Endodermal cell (in vitro differentiated cells): Measurements from ENCODE around the gene ARHGEF12. TPM values are rescaled to one million over a fixed set of nuclear protein-coding genes. Genes with fewer than 3 reads are reported as not detected.

ENCODE experiments used
- DNase-seq: peaks from one replicate; pipeline ENCODE4 v3.0.0-alpha.2; 2017
- H3K27ac ChIP-seq: 2 replicates; pipeline ENCODE4 v1.5.1; 2013; ENCODE audit warnings: mild to moderate bottlenecking, low read depth, low read length, moderate library complexity
- H3K27me3 ChIP-seq: 2 replicates; pipeline ENCODE4 v1.6.1; 2013; ENCODE audit warnings: mild to moderate bottlenecking, low read length, moderate library complexity; ENCODE audit not compliant: insufficient read depth, control insufficient read depth, poor library complexity, severe bottlenecking
- H3K36me3 ChIP-seq: 2 replicates; pipeline ENCODE4 v1.7.0; 2013; ENCODE audit warnings: mild to moderate bottlenecking, low read length, moderate library complexity; ENCODE audit not compliant: control insufficient read depth, insufficient read depth
- H3K4me1 ChIP-seq: one replicate; pipeline ENCODE4 v1.7.0; 2013; ENCODE audit warnings: low read length; ENCODE audit not compliant: control insufficient read depth, insufficient read depth
- H3K4me3 ChIP-seq: 2 replicates; pipeline ENCODE4 v1.5.1; 2013; ENCODE audit warnings: mild to moderate bottlenecking, low read length, moderate library complexity
- H3K9ac ChIP-seq: 2 replicates; pipeline ENCODE4 v1.6.1; 2013; ENCODE audit warnings: mild to moderate bottlenecking, low read length, moderate library complexity; ENCODE audit not compliant: poor library complexity, severe bottlenecking; ENCODE audit errors: extremely low read depth
- H3K9me3 ChIP-seq: 2 replicates; pipeline ENCODE4 v1.6.1; 2013; ENCODE audit warnings: mild to moderate bottlenecking, low read length, moderate library complexity; ENCODE audit not compliant: control insufficient read depth
- H3K27ac Mint-ChIP-seq: 2 replicates; pipeline ENCODE4 v1.8.0; 2020; ENCODE audit warnings: mixed read lengths
- H3K27me3 Mint-ChIP-seq: 2 replicates; pipeline ENCODE4 v1.8.0; 2021; ENCODE audit warnings: mild to moderate bottlenecking, mixed read lengths; ENCODE audit not compliant: insufficient read depth
- H3K36me3 Mint-ChIP-seq: 2 replicates; pipeline ENCODE4 v1.8.0; 2020; ENCODE audit warnings: low read depth, mixed read lengths
- H3K4me1 Mint-ChIP-seq: 2 replicates; pipeline ENCODE4 v1.8.0; 2020; ENCODE audit warnings: mixed read lengths
- H3K4me3 Mint-ChIP-seq: 2 replicates; pipeline ENCODE4 v1.8.0; 2020; ENCODE audit warnings: mild to moderate bottlenecking, moderate library complexity, mixed read lengths
- H3K9me3 Mint-ChIP-seq: 2 replicates; pipeline ENCODE4 v1.8.0; 2020; ENCODE audit warnings: mild to moderate bottlenecking, mixed read lengths
- WGBS, 2 experiments: methylation state at CpG; one replicate each; pipeline versions ENCODE4 v1.1.5 to v1.1.7; 2013; ENCODE audit warnings: missing lambda C conversion rate in 2 of 2, mixed read lengths in 1 of 2; ENCODE audit not compliant: insufficient coverage in 1 of 2, insufficient read length in 1 of 2; 5-methylcytosine and 5-hydroxymethylcytosine counted together
- total RNA-seq, 2 donors: library from RNA; stranded (reverse); fragmentation: NEBNext Ultra II Directional in 1 of 2; extraction: Animal tissue kit (Norgen Biotek cat#: 25700) in 1 of 2; gene quantifications; 2 replicates in 1 of 2; 3 replicates in 1 of 2; pipeline ENCODE4 v1.2.1, GENCODE V29; 2021
- TF ChIP-seq, protein P1 (sequence below): fragments of 200-600 bp; sonication (generic); conservative IDR thresholded peaks from 2 replicates; pipeline ENCODE4 v1.5.0; 2021; ENCODE audit warnings: antibody characterized with exemption, mild to moderate bottlenecking

ARHGEF12 gene
- total RNA-seq, 2 donors from 2014 or later: 35.3 to 38.7 TPM

GRCh38 chr11:120505801-120506425, 169.7 kb downstream of the ARHGEF12 start:
- H3K4me3 Mint-ChIP-seq: no peak overlapping the region
- TF ChIP-seq, protein P1, sequence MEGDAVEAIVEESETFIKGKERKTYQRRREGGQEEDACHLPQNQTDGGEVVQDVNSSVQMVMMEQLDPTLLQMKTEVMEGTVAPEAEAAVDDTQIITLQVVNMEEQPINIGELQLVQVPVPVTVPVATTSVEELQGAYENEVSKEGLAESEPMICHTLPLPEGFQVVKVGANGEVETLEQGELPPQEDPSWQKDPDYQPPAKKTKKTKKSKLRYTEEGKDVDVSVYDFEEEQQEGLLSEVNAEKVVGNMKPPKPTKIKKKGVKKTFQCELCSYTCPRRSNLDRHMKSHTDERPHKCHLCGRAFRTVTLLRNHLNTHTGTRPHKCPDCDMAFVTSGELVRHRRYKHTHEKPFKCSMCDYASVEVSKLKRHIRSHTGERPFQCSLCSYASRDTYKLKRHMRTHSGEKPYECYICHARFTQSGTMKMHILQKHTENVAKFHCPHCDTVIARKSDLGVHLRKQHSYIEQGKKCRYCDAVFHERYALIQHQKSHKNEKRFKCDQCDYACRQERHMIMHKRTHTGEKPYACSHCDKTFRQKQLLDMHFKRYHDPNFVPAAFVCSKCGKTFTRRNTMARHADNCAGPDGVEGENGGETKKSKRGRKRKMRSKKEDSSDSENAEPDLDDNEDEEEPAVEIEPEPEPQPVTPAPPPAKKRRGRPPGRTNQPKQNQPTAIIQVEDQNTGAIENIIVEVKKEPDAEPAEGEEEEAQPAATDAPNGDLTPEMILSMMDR: no peak
- 92 to 93% methylated on average over 6 to 7 of the region's 7 CpGs for WGBS, 2 experiments
- Histone ChIP-seq H3K27me3 (no peaks in the 10 kb centered on the region), H3K4me3 (no peak overlapping the region), H3K36me3 (no peaks in the 10 kb centered on the region), H3K4me1 (peaks cover 5% of the 10 kb centered on the region), H3K9ac (no peak overlapping the region), H3K9me3 (no peaks in the 10 kb centered on the region), H3K27ac (no peak overlapping the region)
- no peak overlapping the region for H3K27ac Mint-ChIP-seq
- peaks cover 10% of the 10 kb centered on the region for H3K27me3 Mint-ChIP-seq
- H3K36me3 Mint-ChIP-seq: no peaks in the 10 kb centered on the region
- no peaks in the 10 kb centered on the region for H3K9me3 Mint-ChIP-seq
- peaks cover 23% of the 10 kb centered on the region for H3K4me1 Mint-ChIP-seq
- DNase-seq: no peak

DNA sequence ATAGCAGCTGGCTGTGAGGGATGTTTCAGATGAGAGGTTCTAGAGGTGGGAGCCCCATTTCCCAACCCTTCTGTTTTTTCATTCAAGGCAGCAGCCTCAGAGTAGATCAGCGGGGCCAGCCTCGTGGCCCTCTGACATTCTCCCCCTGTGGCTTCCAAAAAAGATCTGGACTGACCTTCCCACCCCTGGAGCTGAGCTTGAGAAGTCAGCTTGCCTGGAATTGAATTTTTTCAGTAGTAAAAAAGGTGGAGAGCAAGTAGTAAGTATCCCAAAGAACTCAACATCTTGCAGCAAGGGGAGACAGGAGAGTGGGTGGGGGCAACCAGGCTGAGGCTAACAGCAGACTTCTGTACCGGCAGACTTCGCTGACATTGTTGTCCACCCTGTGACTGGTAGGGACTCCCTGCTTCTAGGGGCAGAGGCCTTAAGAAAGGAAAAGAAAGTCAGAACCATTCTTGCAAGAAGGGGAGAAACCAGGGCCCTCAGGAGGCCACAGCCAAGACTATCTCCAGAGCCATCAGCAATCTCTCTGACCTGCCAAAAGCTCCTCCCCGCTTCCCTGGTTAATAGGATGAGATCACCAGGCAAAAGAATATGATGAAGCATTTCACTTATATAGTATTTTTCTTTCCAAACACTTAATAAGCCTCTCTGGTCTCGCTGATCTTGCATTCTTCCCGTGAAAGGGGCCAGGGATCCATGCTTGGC, 173.3 kb downstream of the ARHGEF12 start:
- Histone ChIP-seq H3K4me3 (no peak overlapping the region), H3K36me3 (no peaks in the 10 kb centered on the region), H3K27ac (no peak overlapping the region), H3K4me1 (no peaks in the 10 kb centered on the region), H3K9ac (no peak overlapping the region), H3K27me3 (peaks cover 23% of the 10 kb centered on the region), H3K9me3 (no peaks in the 10 kb centered on the region)
- Mint-ChIP-seq H3K36me3 (no peaks in the 10 kb centered on the region), H3K4me3 (no peak overlapping the region), H3K9me3 (no peaks in the 10 kb centered on the region), H3K4me1 (no peaks in the 10 kb centered on the region), H3K27me3 (peaks cover 35% of the 10 kb centered on the region), H3K27ac (no peak overlapping the region)
- TF ChIP-seq, protein P1: no peak
- WGBS, 2 experiments: 87 to 88% methylated on average over 6 to 7 of the region's 7 CpGs
- DNase-seq: no peak

DNA sequence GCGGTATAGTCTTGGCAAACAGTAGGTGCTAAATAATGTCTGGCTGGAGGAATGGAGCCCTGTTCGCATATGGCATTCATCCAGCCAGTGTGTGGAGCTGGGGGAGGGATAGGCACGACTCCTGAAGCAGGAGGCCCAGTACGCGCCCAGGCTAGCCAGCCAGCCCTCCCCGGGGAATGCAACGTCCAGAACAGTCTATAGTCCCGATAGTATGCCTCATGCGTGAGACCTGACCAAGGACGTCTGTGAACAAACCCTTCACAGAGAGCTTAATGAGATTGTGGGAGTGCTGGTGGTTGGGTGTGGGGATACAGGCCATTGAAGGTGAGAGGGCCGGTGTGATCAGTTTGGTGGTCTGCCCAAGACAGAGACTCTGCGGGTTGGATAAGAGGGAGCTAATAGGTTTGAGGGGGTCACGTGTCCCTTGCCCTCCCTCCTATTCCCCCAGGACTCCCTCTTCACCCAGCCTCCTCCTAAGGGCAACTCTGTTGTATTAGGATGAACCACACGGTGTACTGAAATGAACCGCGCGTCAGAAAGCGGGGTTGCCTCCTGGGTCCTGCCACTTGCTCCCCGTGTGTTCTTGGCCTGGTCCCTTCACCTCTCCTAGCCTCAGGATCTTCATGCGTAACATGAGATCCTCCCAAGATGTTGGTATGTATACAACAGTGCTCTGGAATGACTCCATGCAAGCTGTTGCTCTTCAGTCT, 174.3 kb downstream of the ARHGEF12 start:
- Histone ChIP-seq H3K27me3 (peaks cover 28% of the 10 kb centered on the region), H3K9ac (no peak overlapping the region), H3K27ac (no peak overlapping the region), H3K36me3 (no peaks in the 10 kb centered on the region), H3K4me1 (no peaks in the 10 kb centered on the region), H3K4me3 (no peak overlapping the region), H3K9me3 (no peaks in the 10 kb centered on the region)
- 81 to 87% methylated on average over 10 to 19 of the region's 20 CpGs for WGBS, 2 experiments
- no peaks in the 10 kb centered on the region for H3K4me1 Mint-ChIP-seq
- no peaks in the 10 kb centered on the region for H3K9me3 Mint-ChIP-seq
- DNase-seq: no peak
- TF ChIP-seq, protein P1: no peak
- H3K27me3 Mint-ChIP-seq: peaks cover 45% of the 10 kb centered on the region
- no peak overlapping the region for H3K27ac Mint-ChIP-seq
- H3K36me3 Mint-ChIP-seq: no peaks in the 10 kb centered on the region
- no peak overlapping the region for H3K4me3 Mint-ChIP-seq
